Right cardiac atrium (tissue), 5 donors: ENCODE data around the gene IFT43. TPM values are rescaled to one million over a fixed set of nuclear protein-coding genes. Genes with fewer than 3 reads are reported as not detected.

Experiments
- ATAC-seq, 2 donors: fragments of 200-7000 bp; cut with Tn5 transposase; one replicate each; pipeline versions ENCODE4 v1.8.0 to v1.9.1; 2020; ENCODE audit warnings: moderate library complexity in 2 of 2, mild to moderate bottlenecking in 1 of 2
- DNase-seq, 3 donors: peaks; one replicate each; pipeline ENCODE4 v3.0.0-alpha.2; 2020
- H3K27ac ChIP-seq: one replicate; pipeline ENCODE4 v1.5.1; 2013; ENCODE audit warnings: mild to moderate bottlenecking, low read length, control low read depth, moderate library complexity
- H3K27me3 ChIP-seq: one replicate; pipeline ENCODE4 v1.6.1; 2013; ENCODE audit not compliant: control insufficient read depth, insufficient read depth
- H3K4me1 ChIP-seq: one replicate; pipeline ENCODE4 v1.6.1; 2013; ENCODE audit warnings: low read length; ENCODE audit not compliant: control insufficient read depth, insufficient read depth
- H3K4me3 ChIP-seq: one replicate; pipeline ENCODE4 v1.5.1; 2013; ENCODE audit warnings: low read length, control low read depth
- H3K9me3 ChIP-seq: one replicate; pipeline ENCODE4 v1.6.1; 2013; ENCODE audit warnings: low read length; ENCODE audit not compliant: control insufficient read depth
- WGBS: extraction: QIAGEN DNeasy Blood & Tissue Kit; methylation state at CpG from one replicate; pipeline ENCODE4 v1.1.7; 2013; 5-methylcytosine and 5-hydroxymethylcytosine counted together
- intact Hi-C, 4 donors: fragments of 100-400 bp; cut with DNase I; formaldehyde crosslinking; loops; one replicate each; pipeline versions ENCODE4 v1.11.0 to v1.14.0; 2022 to 2023
- polyA plus RNA-seq: library from polyadenylated mRNA; stranded (reverse); fragments of 200-250 nt; gene quantifications from one replicate; pipeline ENCODE4 v1.2.3, GENCODE V29; 2013
- total RNA-seq, 4 donors: library from RNA; stranded (reverse); fragmentation: NEBNext Ultra II Directional; extraction: Animal tissue kit (Norgen Biotek cat#: 25700); gene quantifications; one replicate each; pipeline ENCODE4 v1.2.1, GENCODE V29; 2021
- donor health status: healthy with polysubstance abuse.
- donor health status: DM: no; HTN: yes; CAD: no.
- donor health status: DM: no; HTN: no; CAD: no.
- donor health status: DM: no; HTN: yes; CAD: no; lungs with severe emphysema.
- donor health status: DM: yes; HTN: yes; CAD: no.

The IFT43 gene
- total and polyA plus RNA-seq, 5 donors, result 46.1 to 76.2 (median 58.5) TPM

- no peak overlapping the region for H3K27ac ChIP-seq
- ATAC-seq, result no peak
- no peaks in the 10 kb centered on the region for H3K9me3 ChIP-seq
- no peak for DNase-seq
- no peaks in the 10 kb centered on the region for H3K27me3 ChIP-seq
- H3K4me1 ChIP-seq, result peaks cover 8% of the 10 kb centered on the region
- no peak overlapping the region for H3K4me3 ChIP-seq
- intact Hi-C loops, result no loop called here
Measured at GRCh38 chr14:76011930-76012329, 26.4 kb downstream of the IFT43 start.

DNA sequence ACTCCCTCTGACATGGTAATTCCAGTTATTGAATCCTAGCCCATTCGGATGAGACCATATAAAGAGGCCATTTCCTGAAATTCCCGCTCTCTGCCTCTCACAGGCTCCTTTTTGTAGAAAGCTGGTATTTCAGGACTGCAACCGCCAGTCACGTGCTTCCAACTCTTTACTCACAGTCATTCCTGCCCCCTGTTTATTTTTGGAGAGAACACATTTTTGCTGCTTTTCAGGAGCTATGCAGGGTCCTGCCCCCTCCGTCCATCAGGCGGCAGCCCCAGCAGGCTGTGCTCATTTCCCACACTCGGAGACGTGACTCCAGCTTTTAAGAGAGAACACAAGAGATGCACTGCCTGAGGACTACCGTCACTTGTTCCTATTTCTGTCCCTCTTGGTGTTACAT, 26.8 kb downstream of the IFT43 start:
- H3K27ac ChIP-seq, result peak overlapping the region; percentile 25
- H3K4me1 ChIP-seq, result peaks cover 8% of the 10 kb centered on the region
- intact Hi-C loops, result no loop called here
- no peaks in the 10 kb centered on the region for H3K27me3 ChIP-seq
- WGBS, result 49% methylated on average over 9 of the region's 9 CpGs
- ATAC-seq, result peak; percentile 80 to 82
- DNase-seq, result peak in 2 of 3 donors; percentile 44 to 69
- H3K9me3 ChIP-seq, result no peaks in the 10 kb centered on the region
- H3K4me3 ChIP-seq, result no peak overlapping the region

- H3K27ac ChIP-seq, result no peak overlapping the region
- 90% methylated on average over 1 of the region's 1 CpG for WGBS
Measured at GRCh38 chr14:76015191-76015590, 29.6 kb downstream of the IFT43 start.

GRCh38 chr14:76015668-76016067, 30.1 kb downstream of the IFT43 start:
- H3K4me3 ChIP-seq, result no peak overlapping the region
- H3K4me1 ChIP-seq, result peaks cover 8% of the 10 kb centered on the region
- 52% methylated on average over 1 of the region's 1 CpG for WGBS
- no peaks in the 10 kb centered on the region for H3K27me3 ChIP-seq
- no peak overlapping the region for H3K27ac ChIP-seq
- H3K9me3 ChIP-seq, result no peaks in the 10 kb centered on the region
- intact Hi-C loops, result no loop called here
- ATAC-seq, result no peak
- DNase-seq, result no peak

More at GRCh38 chr14:76015191-76015590, 29.6 kb downstream of the IFT43 start:
- Histone ChIP-seq H3K9me3 (no peaks in the 10 kb centered on the region), H3K4me3 (no peak overlapping the region), H3K4me1 (peaks cover 8% of the 10 kb centered on the region), H3K27me3 (no peaks in the 10 kb centered on the region)
- ATAC-seq (peak in 1 of 2 donors; percentile 19), DNase-seq (no peak)
- intact Hi-C loops, result no loop called here

DNA sequence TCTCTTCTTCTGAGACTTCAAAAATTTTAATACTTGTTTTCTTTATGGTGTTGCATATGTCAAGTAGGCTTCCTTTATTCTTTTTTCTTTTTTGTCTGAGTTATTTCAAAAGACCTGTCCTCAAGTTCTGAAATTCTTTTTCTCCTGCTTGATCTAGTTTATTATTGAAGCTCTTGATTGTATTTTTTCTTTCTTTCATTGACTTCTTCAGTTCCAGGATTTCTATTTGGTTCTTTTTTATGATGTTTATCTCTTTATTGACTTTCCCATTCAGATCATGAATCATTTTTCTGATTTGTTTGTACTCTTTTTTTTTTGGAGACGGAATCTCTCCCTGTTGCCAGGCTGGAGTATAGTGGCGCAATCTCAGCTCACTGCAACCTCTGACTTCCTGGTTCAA, 34.1 kb downstream of the IFT43 start:
- Histone ChIP-seq H3K4me1 (peaks cover 3% of the 10 kb centered on the region), H3K4me3 (no peak overlapping the region), H3K27ac (no peak overlapping the region), H3K27me3 (no peaks in the 10 kb centered on the region), H3K9me3 (no peaks in the 10 kb centered on the region)
- intact Hi-C loops, result no loop called here
- WGBS, result 100% methylated on average over 2 of the region's 2 CpGs
- no peak for ATAC-seq
- DNase-seq, result no peak

GRCh38 chr14:76022991-76023390, 37.4 kb downstream of the IFT43 start:
- intact Hi-C loops, result no loop called here
- 85% methylated on average over 2 of the region's 2 CpGs for WGBS
- DNase-seq (no peak), ATAC-seq (no peak)
- H3K4me1 ChIP-seq, result peaks cover 1% of the 10 kb centered on the region
- H3K4me3 ChIP-seq, result no peak overlapping the region
- H3K9me3 ChIP-seq, result no peaks in the 10 kb centered on the region
- H3K27ac ChIP-seq, result no peak overlapping the region
- no peaks in the 10 kb centered on the region for H3K27me3 ChIP-seq

GRCh38 chr14:76023757-76024156, 38.2 kb downstream of the IFT43 start:
- H3K4me1 ChIP-seq, result peaks cover 1% of the 10 kb centered on the region
- ATAC-seq (no peak), DNase-seq (no peak)
- H3K9me3 ChIP-seq, result no peaks in the 10 kb centered on the region
- H3K27ac ChIP-seq, result no peak overlapping the region
- 51% methylated on average over 1 of the region's 1 CpG for WGBS
- no peak overlapping the region for H3K4me3 ChIP-seq
- H3K27me3 ChIP-seq, result no peaks in the 10 kb centered on the region
- intact Hi-C loops, result no loop called here

DNA sequence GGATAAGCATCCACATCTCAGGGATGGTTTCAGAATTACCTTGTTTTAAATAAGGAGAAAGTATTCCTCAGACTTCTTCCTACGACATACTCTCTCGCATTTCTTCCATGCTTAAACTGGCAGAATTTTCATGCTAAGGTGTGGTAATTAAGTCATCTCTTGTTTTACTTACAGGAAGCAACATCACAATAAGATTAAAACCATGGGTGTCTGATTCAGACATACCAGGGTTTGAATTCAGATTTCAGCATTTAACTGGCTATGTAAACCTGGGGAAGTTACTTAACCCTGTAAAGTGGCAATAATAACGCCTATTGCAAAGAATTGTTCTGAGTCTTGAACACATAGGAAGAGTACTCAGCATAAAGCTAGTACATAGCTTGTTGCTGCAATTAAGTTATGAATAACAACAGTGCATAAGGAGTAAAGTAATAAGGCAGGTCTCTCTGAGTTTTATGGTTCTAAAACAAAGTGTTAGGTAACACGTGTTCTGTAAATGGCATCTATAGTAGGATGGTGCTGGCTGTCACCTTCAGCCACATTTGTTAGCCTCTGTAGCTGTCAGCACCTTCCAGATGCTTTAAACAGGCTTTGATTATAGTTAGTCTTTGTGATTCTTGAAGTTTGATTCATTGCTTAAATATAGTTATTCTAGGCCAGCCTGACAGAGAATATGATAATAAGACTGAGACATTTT, 38.8 kb downstream of the IFT43 start:
- intact Hi-C loops, result no loop called here
- Histone ChIP-seq H3K4me1 (peaks cover 1% of the 10 kb centered on the region), H3K27ac (no peak overlapping the region), H3K27me3 (no peaks in the 10 kb centered on the region), H3K4me3 (no peak overlapping the region), H3K9me3 (no peaks in the 10 kb centered on the region)
- no peak for DNase-seq
- peak; percentile 75 to 78 for ATAC-seq
- WGBS, result 77% methylated on average over 4 of the region's 4 CpGs

DNA sequence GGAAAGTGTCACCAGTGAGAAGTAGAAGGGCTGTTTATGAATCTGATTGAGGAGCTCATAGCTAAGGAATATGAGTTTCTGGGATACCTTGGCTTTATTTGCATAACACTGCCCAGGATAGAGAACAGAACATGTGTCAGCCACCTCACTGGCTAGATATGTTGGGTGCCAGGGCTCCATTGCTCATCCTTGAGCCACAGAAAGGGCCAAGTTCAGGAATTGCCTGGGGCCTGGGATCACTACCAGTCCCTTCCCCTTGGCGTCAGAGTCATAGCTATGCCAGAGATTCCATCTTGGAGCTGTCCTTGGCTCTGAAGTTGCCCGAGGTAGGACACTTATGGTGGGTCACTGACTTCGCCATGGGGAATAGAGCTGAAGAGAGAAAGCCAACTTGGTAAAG, 49.0 kb downstream of the IFT43 start:
- Histone ChIP-seq H3K9me3 (no peaks in the 10 kb centered on the region), H3K27ac (no peak overlapping the region), H3K4me3 (no peak overlapping the region), H3K4me1 (no peaks in the 10 kb centered on the region), H3K27me3 (no peaks in the 10 kb centered on the region)
- intact Hi-C loops, result no loop called here
- 95% methylated on average over 3 of the region's 3 CpGs for WGBS
- DNase-seq, result no peak
- ATAC-seq, result no peak

GRCh38 chr14:76040704-76041103, 55.1 kb downstream of the IFT43 start:
- intact Hi-C loops, result no loop called here
- Histone ChIP-seq H3K4me1 (no peaks in the 10 kb centered on the region), H3K27ac (no peak overlapping the region), H3K27me3 (no peaks in the 10 kb centered on the region), H3K9me3 (no peaks in the 10 kb centered on the region), H3K4me3 (no peak overlapping the region)
- ATAC-seq (no peak), DNase-seq (no peak)
- WGBS, result 90% methylated on average over 3 of the region's 3 CpGs

DNA sequence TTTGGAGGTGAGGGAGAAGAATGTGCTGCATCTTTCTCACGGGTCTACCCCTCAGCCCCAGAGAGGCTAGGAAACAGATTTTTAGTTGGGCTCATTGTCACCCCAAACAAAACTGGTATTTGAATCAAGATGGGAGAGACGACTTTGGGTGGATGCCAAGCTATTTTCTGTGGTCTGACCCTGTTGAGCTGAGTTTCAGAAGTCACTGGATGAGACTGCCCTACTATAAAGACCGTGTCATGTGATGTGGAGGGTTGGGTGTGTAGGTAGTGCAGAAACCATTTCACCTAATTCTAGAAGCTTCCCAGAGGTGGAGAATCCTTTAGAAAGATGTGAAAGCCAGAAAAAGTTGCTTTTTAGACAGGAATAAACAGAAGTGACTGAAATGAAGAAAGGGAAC, 60.2 kb downstream of the IFT43 start:
- H3K9me3 ChIP-seq, result no peaks in the 10 kb centered on the region
- 70% methylated on average over 3 of the region's 3 CpGs for WGBS
- no peak for ATAC-seq

DNA sequence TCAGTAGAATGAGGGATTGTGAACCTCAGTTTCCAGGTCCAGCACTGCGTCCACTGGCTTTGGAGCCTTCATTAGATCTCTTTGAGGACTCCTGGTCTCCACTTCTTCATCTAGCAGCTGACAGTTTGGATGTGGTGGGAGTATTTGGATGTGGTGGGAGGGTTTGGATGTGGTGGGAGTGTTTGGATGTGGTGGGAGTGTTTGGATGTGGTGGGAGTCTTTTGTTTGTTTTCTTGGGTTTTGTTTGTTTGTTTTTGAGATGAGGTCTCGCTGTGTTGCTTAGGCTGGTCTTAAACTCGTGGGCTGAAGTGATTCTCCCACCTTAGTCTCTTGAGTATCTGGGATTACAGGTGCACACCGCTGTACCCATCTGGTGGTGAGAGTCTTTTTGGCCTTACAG, 64.7 kb downstream of the IFT43 start:
- intact Hi-C loops, result loop anchor here (5.0 to 10.0 kb wide), 4 partner anchors 302 to 595 kb away; no protein-coding TSS in a partner anchor
- 88% methylated on average over 4 of the region's 4 CpGs for WGBS
- ATAC-seq (no peak), DNase-seq (no peak)
- Histone ChIP-seq H3K27ac (no peak overlapping the region), H3K27me3 (no peaks in the 10 kb centered on the region), H3K4me3 (no peak overlapping the region), H3K4me1 (no peaks in the 10 kb centered on the region), H3K9me3 (no peaks in the 10 kb centered on the region)

More for the DNA sequence above, 60.2 kb downstream of the IFT43 start:
- Histone ChIP-seq H3K4me3 (no peak overlapping the region), H3K4me1 (no peaks in the 10 kb centered on the region), H3K27ac (no peak overlapping the region), H3K27me3 (no peaks in the 10 kb centered on the region)
- intact Hi-C loops, result no loop called here
- DNase-seq, result no peak
